Right hindlimb (tissue), 1 donor: Measurements from ENCODE around the gene STXBP5.

Source experiments
- DNase-seq: peaks from one replicate; pipeline ENCODE4 v3.0.0-alpha.2; 2018

The STXBP5 gene

DNA sequence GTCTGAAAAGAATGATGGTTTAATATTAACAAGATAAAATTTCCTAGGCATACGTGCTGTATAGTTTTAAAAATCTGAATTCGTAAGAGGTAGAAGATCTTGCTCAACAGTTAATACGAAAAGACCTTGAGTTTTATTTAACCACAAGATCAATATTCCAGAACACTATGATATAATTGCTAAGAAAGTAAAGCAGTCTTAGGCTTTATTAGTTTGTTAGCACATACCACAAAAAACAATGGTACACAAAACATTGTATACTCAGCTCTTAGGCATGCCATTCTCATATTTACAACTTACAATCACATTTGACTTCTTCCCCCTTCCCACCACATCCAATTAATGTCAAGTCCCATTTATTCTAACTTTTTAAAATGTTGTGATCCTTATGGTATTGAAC, 24.4 kb upstream of the STXBP5 start:
- no peak for DNase-seq

DNA sequence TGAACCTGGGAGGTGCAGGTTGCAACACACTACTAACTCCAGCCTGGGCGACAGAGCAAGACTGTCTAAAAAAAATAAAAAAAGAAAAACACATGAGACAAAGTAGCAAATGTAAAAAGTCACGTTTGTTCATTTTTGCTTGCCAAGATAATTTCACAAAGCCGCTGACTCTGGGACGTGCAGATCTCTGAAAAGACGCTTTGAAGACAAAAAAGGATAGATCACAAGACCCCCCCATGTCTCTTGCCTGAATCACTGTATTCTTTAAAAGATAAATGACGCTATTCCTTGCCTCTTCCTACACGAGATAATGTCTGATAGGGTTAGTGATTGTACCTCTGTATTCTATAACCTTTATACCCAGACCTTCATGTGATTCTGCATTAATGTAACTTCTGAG, 23.3 kb upstream of the STXBP5 start:
- no peak for DNase-seq

DNA sequence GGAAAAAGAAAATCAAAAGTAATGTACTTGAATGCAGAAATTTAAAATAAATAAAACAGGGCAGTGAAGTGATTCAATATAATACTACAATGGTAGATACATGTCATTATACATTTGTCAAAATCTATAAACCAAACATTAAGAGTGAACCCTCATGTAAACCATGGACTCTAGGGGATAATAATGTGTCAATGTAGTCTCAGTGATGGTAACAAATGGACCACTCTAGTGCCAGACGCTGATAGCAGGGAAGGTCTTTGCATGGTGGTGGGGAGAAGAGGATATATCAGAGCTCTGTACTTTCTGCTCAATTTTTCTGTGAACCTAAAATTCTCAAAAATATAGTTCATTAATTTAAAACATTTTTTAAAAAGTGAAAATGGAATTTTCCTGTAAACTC, 19.8 kb upstream of the STXBP5 start:
- DNase-seq = no peak

- no peak for DNase-seq
These were observed 19.0 kb upstream of the STXBP5 start for GRCh38 chr6:147185216-147185615.

DNA sequence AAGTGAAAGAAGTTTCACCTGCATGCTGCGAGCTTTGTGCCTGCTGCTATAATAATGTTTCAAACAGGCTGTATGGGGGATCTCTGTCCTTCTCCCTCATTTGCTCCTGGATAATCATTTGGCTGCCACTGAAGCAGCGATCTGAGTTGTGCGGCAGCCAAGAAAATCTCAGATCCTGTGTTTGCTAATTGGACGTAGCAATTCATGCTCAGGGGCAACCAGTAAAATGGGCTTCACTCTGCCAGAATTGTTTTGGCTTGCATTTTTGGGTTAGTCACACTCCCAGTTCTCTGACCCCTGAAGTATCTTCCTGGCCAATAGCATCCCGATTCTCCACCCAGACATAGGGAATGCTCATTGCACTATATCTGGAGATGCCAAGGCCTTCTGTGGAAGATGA, 13.7 kb upstream of the STXBP5 start:
- no peak for DNase-seq

- no peak for DNase-seq
These were observed 11.8 kb upstream of the STXBP5 start for GRCh38 chr6:147192278-147192911.

DNA sequence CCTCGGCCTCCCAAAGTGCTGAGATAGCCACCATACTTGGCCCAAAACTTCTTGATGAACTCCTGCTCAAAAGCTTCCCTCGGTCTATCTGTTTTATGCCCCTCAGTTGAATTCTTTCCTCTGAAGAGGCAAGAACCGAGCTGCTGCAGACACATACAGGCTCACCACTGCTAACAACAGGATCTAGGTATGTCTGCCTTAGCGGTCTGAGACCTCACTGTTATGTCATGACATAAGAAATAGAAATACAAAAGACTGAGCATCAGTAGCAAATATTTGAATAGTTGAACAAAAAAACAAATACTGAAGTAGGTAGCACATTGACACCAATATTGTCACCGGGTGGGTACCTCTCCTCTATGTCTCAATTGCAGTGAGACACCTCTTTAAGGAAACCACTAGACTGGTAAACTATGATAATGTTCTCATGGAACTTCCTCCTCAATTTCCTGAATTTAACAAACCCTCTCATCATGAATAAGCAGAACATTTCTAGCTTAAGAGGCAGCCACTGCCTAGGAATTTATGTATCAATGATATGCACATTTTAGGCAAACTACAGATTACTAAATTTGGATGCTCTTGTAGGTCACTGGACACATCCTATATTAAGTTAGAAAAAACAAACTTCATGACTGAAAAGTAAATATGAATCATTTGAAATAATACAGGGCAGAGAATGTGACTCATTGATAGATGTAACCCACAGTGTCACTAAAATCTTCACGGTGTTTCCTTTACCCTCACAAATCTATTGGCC, 9.4 kb upstream of the STXBP5 start:
- no peak for DNase-seq

DNA sequence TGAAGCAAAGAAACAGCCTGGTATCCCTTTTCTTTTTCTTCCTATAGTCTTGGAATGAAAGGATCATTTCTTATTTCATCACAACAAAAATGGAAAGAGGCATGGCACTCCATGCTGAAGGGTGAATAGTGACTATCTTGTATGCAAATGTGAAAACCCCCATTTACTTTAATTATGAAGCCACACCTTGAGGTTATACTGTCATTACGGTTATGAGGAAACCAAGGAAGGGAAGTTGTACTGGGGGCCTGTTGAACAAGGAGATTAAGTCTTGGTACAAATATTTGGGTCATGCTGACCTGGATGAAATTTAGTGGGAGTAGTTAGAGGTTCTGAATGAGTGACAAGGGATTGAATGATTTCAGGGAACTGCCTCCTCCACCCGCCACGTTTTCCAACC, 8.7 kb upstream of the STXBP5 start:
- no peak for DNase-seq

- no peak for DNase-seq
These were observed 8.2 kb upstream of the STXBP5 start for GRCh38 chr6:147195987-147196386.

DNA sequence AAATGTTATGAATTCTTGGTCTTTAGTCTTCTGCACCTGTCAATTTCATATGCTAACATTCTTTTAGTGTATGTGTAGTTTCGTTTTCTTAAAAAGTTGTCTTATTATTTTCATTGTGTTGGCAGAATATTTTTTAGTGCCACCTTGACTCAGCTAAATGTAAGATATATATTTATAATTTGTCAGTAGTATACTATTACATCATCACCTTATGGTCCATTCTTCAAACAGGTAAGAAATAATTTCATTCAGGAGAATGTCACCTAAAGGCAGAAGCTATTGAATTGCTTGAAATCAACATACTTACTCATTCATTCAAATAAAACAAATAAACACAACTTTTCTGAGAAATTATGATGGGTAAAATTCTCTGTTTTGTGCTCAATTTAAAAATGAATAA, 3.5 kb upstream of the STXBP5 start:
- DNase-seq = no peak

- DNase-seq = peak; percentile 28
These were observed 2.2 kb upstream of the STXBP5 start for GRCh38 chr6:147201885-147202515.

- DNase-seq = peak; percentile 88
These were observed 1.5 kb upstream of the STXBP5 start for GRCh38 chr6:147202516-147203310.

GRCh38 chr6:147203311-147204059, 732 bp upstream of the STXBP5 start:
- DNase-seq = peak; percentile 85

GRCh38 chr6:147204843-147205311, 660 bp downstream of the STXBP5 start:
- no peak for DNase-seq

GRCh38 chr6:147205690-147206600, 1.7 kb downstream of the STXBP5 start:
- DNase-seq = no peak

- DNase-seq = no peak
These were observed 3.1 kb downstream of the STXBP5 start for GRCh38 chr6:147207351-147207750.

DNA sequence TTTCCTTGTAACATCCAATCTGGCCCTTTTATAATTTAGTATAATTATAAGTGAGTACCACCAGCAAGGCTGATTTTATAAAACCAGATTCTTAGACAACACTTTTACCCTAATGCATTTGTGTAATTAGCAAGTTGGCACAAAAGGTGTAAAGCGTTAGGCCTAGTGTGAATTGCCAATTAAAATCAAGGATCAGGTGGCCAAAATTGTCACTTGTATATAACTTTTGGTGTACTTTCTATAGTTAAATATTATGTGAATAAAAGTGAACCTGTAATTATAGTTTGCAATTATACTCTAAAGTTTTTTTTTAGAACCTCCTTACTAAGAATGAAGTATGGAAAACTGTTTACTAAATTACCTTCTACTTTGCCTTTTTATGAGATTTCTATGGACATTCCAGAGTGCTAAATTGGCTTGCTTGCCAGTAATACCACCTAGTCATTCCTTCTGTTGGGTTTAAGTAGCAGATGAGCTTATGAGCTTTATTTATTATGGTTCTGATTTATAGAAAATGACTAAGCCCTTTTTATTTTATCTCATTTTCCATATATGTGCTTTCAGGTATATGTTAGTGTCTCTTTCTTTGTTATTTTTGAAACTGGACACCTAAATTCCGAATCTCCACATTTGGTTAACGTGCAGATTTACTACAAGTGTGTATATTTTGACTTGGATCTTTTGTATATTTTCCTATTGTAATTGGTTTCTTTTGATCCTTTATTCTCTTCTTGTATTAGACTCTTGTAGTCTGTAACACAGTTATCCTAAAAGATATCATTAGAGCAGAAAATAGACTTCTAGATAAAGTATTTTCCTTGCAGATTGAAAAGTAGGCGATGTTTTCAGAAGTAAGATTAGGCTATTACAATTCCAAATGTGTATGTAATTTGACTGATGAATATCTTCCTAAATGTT, 3.9 kb downstream of the STXBP5 start:
- DNase-seq = no peak

DNA sequence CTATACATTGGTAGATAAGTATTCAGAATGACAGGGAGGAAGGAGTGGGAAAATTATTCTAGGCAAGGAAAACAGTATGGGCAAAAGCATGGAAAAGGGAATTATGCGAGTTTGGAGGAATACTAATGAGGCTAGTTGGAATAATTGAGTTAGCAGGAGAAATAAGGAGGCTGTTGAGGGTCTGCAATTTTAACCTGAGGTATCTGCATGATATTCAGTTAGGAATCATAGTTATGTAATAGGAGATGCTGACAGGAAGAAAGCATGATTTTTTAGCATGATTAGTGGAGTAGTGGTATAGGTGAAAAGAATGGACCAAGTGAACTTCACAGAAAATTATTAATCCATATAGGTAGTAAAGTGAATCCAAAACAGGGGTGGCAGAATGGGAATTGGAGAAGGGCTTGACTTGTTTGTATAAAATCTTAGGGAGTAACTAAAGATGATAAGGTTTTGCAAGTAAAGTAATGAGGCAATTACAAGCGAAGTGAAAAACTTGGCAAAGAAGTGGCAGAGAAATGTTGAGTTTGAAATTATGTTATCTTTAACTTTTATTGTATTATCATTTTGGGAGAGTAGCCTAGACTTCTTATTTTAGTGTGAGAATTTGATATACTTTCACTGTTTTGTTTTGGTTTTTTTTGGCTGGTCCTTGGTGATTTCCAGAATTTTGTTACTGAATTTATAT, 5.7 kb downstream of the STXBP5 start:
- no peak for DNase-seq

DNA sequence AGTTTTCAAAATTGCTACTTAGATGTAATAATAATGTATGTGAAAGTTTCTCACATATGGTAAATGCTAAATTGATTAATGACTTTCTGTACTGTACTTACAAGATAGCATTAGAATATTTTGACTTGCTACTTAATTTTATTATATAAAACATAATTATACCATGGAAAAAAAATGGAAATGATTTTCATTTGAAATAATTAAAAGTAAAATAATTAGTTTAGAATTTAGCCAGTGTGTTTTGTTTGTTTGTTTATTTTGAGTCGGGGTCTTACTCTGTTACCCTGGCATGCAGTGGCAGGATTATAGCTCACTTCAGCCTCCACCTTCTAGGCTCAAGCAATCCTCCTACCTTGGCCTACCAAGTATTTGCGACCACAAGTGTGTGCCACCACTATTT, 7.1 kb downstream of the STXBP5 start:
- DNase-seq = no peak

DNA sequence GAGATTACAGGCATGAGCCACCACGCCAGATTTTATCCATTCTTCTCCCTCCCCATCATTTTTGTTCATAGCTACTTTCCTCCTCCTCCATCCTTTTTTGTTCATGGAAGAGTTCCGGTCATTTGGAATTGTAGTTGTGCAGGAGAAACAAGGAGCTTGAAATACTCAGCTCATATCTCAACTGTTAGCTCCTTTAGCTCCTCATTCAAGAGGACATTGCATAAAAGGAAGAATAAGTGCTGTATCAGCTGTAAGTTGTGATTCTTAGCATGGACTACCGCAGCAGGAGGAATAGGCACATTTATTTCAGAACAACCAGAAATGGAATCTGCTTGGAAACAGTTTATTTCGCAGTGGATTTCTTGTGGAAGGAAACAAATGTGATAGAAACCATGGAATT, 7.6 kb downstream of the STXBP5 start:
- no peak for DNase-seq
